Liver (tissue), 9 donors: ENCODE data around the gene NCKIPSD. TPM values are rescaled to one million over a fixed set of nuclear protein-coding genes. Genes with fewer than 3 reads are reported as not detected.

ENCODE experiments used
- DNase-seq: peaks from one replicate; pipeline ENCODE4 v3.0.0-alpha.2; 2017; ENCODE audit warnings: low spot score
- H3K27ac ChIP-seq, 2 donors: one replicate each; pipeline ENCODE4 v1.7.0; 2013; ENCODE audit warnings: inconsistent platforms in 2 of 2, low read length in 2 of 2, control low read depth in 1 of 2, low read depth in 1 of 2, mild to moderate bottlenecking in 1 of 2
- H3K27me3 ChIP-seq, 4 donors: one replicate each; pipeline versions ENCODE4 v1.6.1 to v1.7.0; 2013; ENCODE audit warnings: low read length in 3 of 4, inconsistent platforms in 1 of 4, mild to moderate bottlenecking in 1 of 4, moderate library complexity in 1 of 4; ENCODE audit not compliant: control insufficient read depth in 4 of 4, insufficient read depth in 4 of 4
- H3K36me3 ChIP-seq, 4 donors: one replicate each; pipeline versions ENCODE4 v1.6.1 to v1.7.0; 2013; ENCODE audit warnings: low read length in 3 of 4, mild to moderate bottlenecking in 3 of 4, low read depth in 1 of 4, moderate library complexity in 1 of 4; ENCODE audit not compliant: control insufficient read depth in 4 of 4, insufficient read depth in 3 of 4
- H3K4me1 ChIP-seq, 4 donors: one replicate each; pipeline versions ENCODE4 v1.6.1 to v1.7.0; 2013; ENCODE audit warnings: low read length in 3 of 4, mild to moderate bottlenecking in 3 of 4, moderate library complexity in 1 of 4; ENCODE audit not compliant: control insufficient read depth in 4 of 4, insufficient read depth in 4 of 4
- H3K4me3 ChIP-seq, 3 donors: one replicate each; pipeline versions ENCODE4 v1.6.1 to v1.7.0; 2013; ENCODE audit warnings: low read length in 3 of 3, control low read depth in 1 of 3, low read depth in 1 of 3, mild to moderate bottlenecking in 1 of 3
- H3K9ac ChIP-seq, 2 donors: one replicate each; pipeline ENCODE4 v1.7.0; 2013; ENCODE audit warnings: low read length in 2 of 2, mild to moderate bottlenecking in 2 of 2, moderate library complexity in 2 of 2, control low read depth in 1 of 2, low read depth in 1 of 2
- H3K9me3 ChIP-seq, 4 donors: one replicate each; pipeline versions ENCODE4 v1.6.1 to v1.7.0; 2013; ENCODE audit warnings: low read length in 3 of 4; ENCODE audit not compliant: control insufficient read depth in 4 of 4
- CTCF ChIP-seq: fragments of 150-350 bp; IDR thresholded peaks from 2 replicates; pipeline ENCODE4 v1.5.1; 2017; ENCODE audit warnings: improper control_type of control experiment, low read depth, low read length; ENCODE audit not compliant: missing input control
- GABPA ChIP-seq, 2 donors: IDR thresholded peaks in 1 of 2; conservative IDR thresholded peaks in 1 of 2; 2 replicates each; pipeline ENCODE4 v1.6.1; 2016; ENCODE audit warnings: antibody characterized with exemption in 2 of 2, mild to moderate bottlenecking in 1 of 2, moderate library complexity in 1 of 2
- MAX ChIP-seq: IDR thresholded peaks from 2 replicates; pipeline ENCODE4 v1.6.1; 2016; ENCODE audit warnings: antibody characterized with exemption
- NR2F2 ChIP-seq: IDR thresholded peaks from 2 replicates; pipeline ENCODE4 v1.6.1; 2016; ENCODE audit warnings: antibody characterized with exemption
- RAD21 ChIP-seq, 2 donors: IDR thresholded peaks; 2 replicates each; pipeline ENCODE4 v1.6.1; 2016; ENCODE audit warnings: antibody characterized with exemption in 2 of 2, mild to moderate bottlenecking in 2 of 2
- REST ChIP-seq: IDR thresholded peaks from 2 replicates; pipeline ENCODE4 v1.6.1; 2016; ENCODE audit warnings: antibody characterized with exemption, mild to moderate bottlenecking
- RXRA ChIP-seq, 2 donors: IDR thresholded peaks; 2 replicates each; pipeline ENCODE4 v1.6.1; 2017 to 2018; ENCODE audit warnings: antibody characterized with exemption in 2 of 2, mild to moderate bottlenecking in 1 of 2
- SP1 ChIP-seq: IDR thresholded peaks from 2 replicates; pipeline ENCODE4 v1.6.1; 2018; ENCODE audit warnings: antibody characterized with exemption, mild to moderate bottlenecking
- WGBS: extraction: QIAGEN DNeasy Blood & Tissue Kit; methylation state at CpG from one replicate; pipeline ENCODE4 v1.1.7; 2013; 5-methylcytosine and 5-hydroxymethylcytosine counted together
- polyA plus RNA-seq, 2 donors: library from polyadenylated mRNA; stranded (reverse) in 1 of 2; unstranded in 1 of 2; fragments of 200-250 nt in 1 of 2; fragments of >200 nt in 1 of 2; fragmentation: Nextera tagmentation in 1 of 2; extraction: Ambion mirVana in 1 of 2; gene quantifications; one replicate each; pipeline versions ENCODE4 v1.2.1 to v1.2.3, GENCODE V29; 2013 to 2015
- total RNA-seq, 2 donors: library from RNA; depleted of rRNA; stranded (reverse); fragments of >200 nt; gene quantifications; one replicate each; pipeline ENCODE4 v1.2.3, GENCODE V29; 2014
- donor health status: healthy.
- donor health status: healthy.
- donor health status: healthy.
- donor health status: healthy.
- donor health status: healthy.

The NCKIPSD gene
- total and polyA plus RNA-seq, 4 donors: 5.9 to 12.9 (median 8.7) TPM

- H3K4me1 ChIP-seq: peaks cover 0 to 8% (median under 1%) of the 10 kb centered on the region in 4 donors
- H3K27ac ChIP-seq: no peak overlapping the region
- H3K27me3 ChIP-seq: no peaks in the 10 kb centered on the region
- H3K9ac ChIP-seq: no peak overlapping the region
- no peaks in the 10 kb centered on the region for H3K9me3 ChIP-seq
- 90% methylated on average over 11 of the region's 11 CpGs for WGBS
- TF ChIP-seq GABPA (IDR thresholded peaks at IDR 0.05 in 1 of 2, conservative IDR thresholded peaks at IDR 0.05 in 1 of 2) (no peak), NR2F2 (no peak), REST (no peak), CTCF (no peak), RXRA (IDR thresholded peaks at IDR 0.05) (no peak), SP1 (no peak), MAX (no peak), RAD21 (IDR thresholded peaks at IDR 0.05) (no peak)
- no peak overlapping the region for H3K4me3 ChIP-seq
- no peak for DNase-seq
- H3K36me3 ChIP-seq: no peaks in the 10 kb centered on the region
Observed at GRCh38 chr3:48651771-48652170, 33.9 kb downstream of the NCKIPSD start.

- DNase-seq: no peak
- Histone ChIP-seq H3K27me3 (no peaks in the 10 kb centered on the region), H3K9ac (no peak overlapping the region), H3K27ac (no peak overlapping the region), H3K36me3 (no peaks in the 10 kb centered on the region), H3K4me1 (no peaks in the 10 kb centered on the region), H3K4me3 (no peak overlapping the region), H3K9me3 (no peaks in the 10 kb centered on the region)
- WGBS: 91% methylated on average over 12 of the region's 12 CpGs
- TF ChIP-seq CTCF: no peak
Observed at GRCh38 chr3:48650723-48651122, 35.0 kb downstream of the NCKIPSD start.
